WERI-Rb-1 (cell line): ENCODE results near the gene MUS81.

ENCODE experiments used
- DNase-seq: peaks from one replicate; pipeline ENCODE4 v3.0.0-alpha.2; 2020
- H3K27ac ChIP-seq: fragments of 250-450 bp; sonication (Bioruptor Pico); 2 replicates; pipeline ENCODE4 v1.5.1; 2020; ENCODE audit warnings: mild to moderate bottlenecking, moderate library complexity
- H3K27me3 ChIP-seq: fragments of 250-450 bp; sonication (Bioruptor Pico); 2 replicates; pipeline ENCODE4 v1.5.1; 2021; ENCODE audit warnings: mild to moderate bottlenecking, low read depth, moderate library complexity; ENCODE audit not compliant: insufficient read depth, severe bottlenecking
- H3K36me3 ChIP-seq: fragments of 250-450 bp; sonication (Bioruptor Pico); 2 replicates; pipeline ENCODE4 v1.5.1; 2020; ENCODE audit warnings: mild to moderate bottlenecking, moderate library complexity
- H3K4me3 ChIP-seq: 2 replicates; pipeline ENCODE4 v1.5.1; 2011; ENCODE audit warnings: low read depth, mild to moderate bottlenecking, control low read depth, low read length
- H3K9me3 ChIP-seq: fragments of 250-450 bp; sonication (Bioruptor Pico); 2 replicates; pipeline ENCODE4 v1.5.1; 2021; ENCODE audit warnings: mild to moderate bottlenecking, moderate library complexity; ENCODE audit not compliant: severe bottlenecking
- CTCF ChIP-seq: IDR thresholded peaks from 2 replicates; pipeline ENCODE4 v1.5.1; 2011; ENCODE audit warnings: low read depth, mild to moderate bottlenecking, control low read depth, inconsistent platforms, low read length

Gene MUS81

GRCh38 chr11:65817312-65817834 is 42.9 kb upstream of the MUS81 start:
- Histone ChIP-seq H3K36me3 (no peaks in the 10 kb centered on the region), H3K4me3 (peak overlapping the region; percentile 65), H3K27me3 (no peaks in the 10 kb centered on the region), H3K27ac (peak overlapping the region; percentile 53), H3K9me3 (no peaks in the 10 kb centered on the region)
- no peak for DNase-seq
- TF ChIP-seq CTCF: no peak

GRCh38 chr11:65817835-65818680 is 42.2 kb upstream of the MUS81 start:
- DNase-seq: peak; percentile 92
- peak; percentile 96 for TF ChIP-seq CTCF
- Histone ChIP-seq H3K27ac (peak overlapping the region; percentile 53; the same call in 1 of the 2 replicates), H3K4me3 (peak overlapping the region; percentile 65), H3K9me3 (no peaks in the 10 kb centered on the region), H3K27me3 (no peaks in the 10 kb centered on the region), H3K36me3 (no peaks in the 10 kb centered on the region)

- H3K27me3 ChIP-seq: no peaks in the 10 kb centered on the region
- no peak for TF ChIP-seq CTCF
- DNase-seq: no peak
- H3K27ac ChIP-seq: no peak overlapping the region
- H3K4me3 ChIP-seq: no peak overlapping the region
- no peaks in the 10 kb centered on the region for H3K9me3 ChIP-seq
- no peaks in the 10 kb centered on the region for H3K36me3 ChIP-seq
Measured at GRCh38 chr11:65821107-65821506, 39.1 kb upstream of the MUS81 start.

GRCh38 chr11:65822776-65823528 is 37.3 kb upstream of the MUS81 start:
- Histone ChIP-seq H3K36me3 (no peaks in the 10 kb centered on the region), H3K9me3 (no peaks in the 10 kb centered on the region), H3K27me3 (no peaks in the 10 kb centered on the region), H3K27ac (no peak overlapping the region), H3K4me3 (no peak overlapping the region)
- TF ChIP-seq CTCF: no peak
- DNase-seq: no peak

- no peak overlapping the region for H3K4me3 ChIP-seq
- H3K36me3 ChIP-seq: no peaks in the 10 kb centered on the region
- no peak overlapping the region for H3K27ac ChIP-seq
- DNase-seq: no peak
- no peaks in the 10 kb centered on the region for H3K9me3 ChIP-seq
- TF ChIP-seq CTCF: no peak
- H3K27me3 ChIP-seq: no peaks in the 10 kb centered on the region
Measured at GRCh38 chr11:65826984-65827735, 33.1 kb upstream of the MUS81 start.
